IMR-90 (cell line): Measurements from ENCODE around the gene GSTA2. TPM values are rescaled to one million over a fixed set of nuclear protein-coding genes. Genes with fewer than 3 reads are reported as not detected.

Experiments used
- ATAC-seq: fragments of 200-7000 bp; cut with Tn5 transposase; 2 replicates; pipeline ENCODE4 v1.9.1; 2020; ENCODE audit warnings: low read depth, mild to moderate bottlenecking, moderate library complexity
- BruUV-seq: library from RNA; stranded (reverse); fragments of 400-500 nt; replicated peaks from 2 replicates; lab custom pipeline; 2021; lab: Mats Ljungman, UMichigan
- CTCF ChIA-PET: fragments of 300-600 bp; formaldehyde crosslinking; extraction: SDS; loops from one replicate; lab custom pipeline; 2021; ENCODE audit warnings: antibody characterized with exemption; lab: Yijun Ruan, JAX
- POLR2A ChIA-PET: fragments of 300-600 bp; sonication (Branson Sonifier 250); formaldehyde crosslinking; loops from one replicate; lab custom pipeline; 2022; ENCODE audit warnings: antibody characterized with exemption; ENCODE audit not compliant: unreplicated experiment; lab: Charles Lee
- DNase-seq: peaks from one replicate; pipeline ENCODE4 v3.0.0; 2013
- H2AFZ ChIP-seq: replicated peaks from 2 replicates; pipeline ENCODE3; 2013; ENCODE audit warnings: low read length, mild to moderate bottlenecking; ENCODE audit not compliant: poor library complexity
- H2AK5ac ChIP-seq: 2 replicates; pipeline ENCODE4 v1.6.1; 2013; ENCODE audit warnings: low read depth, low read length, inconsistent platforms
- H2AK9ac ChIP-seq: replicated peaks from 2 replicates; pipeline ENCODE3; 2013; ENCODE audit warnings: mild to moderate bottlenecking, low read depth, low read length, moderate library complexity; ENCODE audit not compliant: poor library complexity
- H2BK120ac ChIP-seq: 2 replicates; pipeline ENCODE4 v1.6.1; 2013; ENCODE audit warnings: low read depth, low read length, inconsistent platforms
- H2BK15ac ChIP-seq: 3 replicates; pipeline ENCODE4 v1.6.1; 2013; ENCODE audit warnings: low read depth, low read length, inconsistent platforms
- H2BK20ac ChIP-seq: 2 replicates; pipeline ENCODE4 v1.6.1; 2013; ENCODE audit warnings: low read depth, mild to moderate bottlenecking, inconsistent platforms, low read length, moderate library complexity
- H2BK5ac ChIP-seq: 2 replicates; pipeline ENCODE4 v1.6.1; 2013; ENCODE audit warnings: mild to moderate bottlenecking, low read depth, low read length, inconsistent platforms; ENCODE audit not compliant: poor library complexity, severe bottlenecking
- H3K14ac ChIP-seq: replicated peaks from 2 replicates; pipeline ENCODE4 v1.6.1; 2013; ENCODE audit warnings: low read depth, low read length, inconsistent platforms
- H3K18ac ChIP-seq: 2 replicates; pipeline ENCODE4 v1.6.1; 2013; ENCODE audit warnings: low read depth, low read length, control low read depth
- H3K23ac ChIP-seq: 2 replicates; pipeline ENCODE4 v1.6.1; 2013; ENCODE audit warnings: low read depth, low read length, inconsistent platforms
- H3K27ac ChIP-seq: 2 replicates; pipeline ENCODE4 v1.5.1; 2013; ENCODE audit warnings: mild to moderate bottlenecking, control low read depth, low read length; ENCODE audit not compliant: insufficient read depth
- H3K27me3 ChIP-seq: 2 replicates; pipeline ENCODE4 v1.6.1; 2013; ENCODE audit warnings: low read length; ENCODE audit not compliant: control insufficient read depth, insufficient read depth
- H3K36me3 ChIP-seq: 2 replicates; pipeline ENCODE4 v1.6.1; 2013; ENCODE audit warnings: low read length, mixed read lengths; ENCODE audit not compliant: control insufficient read depth, insufficient read depth
- H3K4ac ChIP-seq: 2 replicates; pipeline ENCODE4 v1.6.1; 2013; ENCODE audit warnings: low read depth, low read length, inconsistent platforms
- H3K4me1 ChIP-seq: 2 replicates; pipeline ENCODE4 v1.6.1; 2013; ENCODE audit warnings: low read length, mixed read lengths; ENCODE audit not compliant: control insufficient read depth, insufficient read depth
- H3K4me2 ChIP-seq: 2 replicates; pipeline ENCODE4 v1.6.1; 2013; ENCODE audit warnings: low read depth, mild to moderate bottlenecking, control low read depth, low read length, moderate library complexity
- H3K4me3 ChIP-seq: 2 replicates; pipeline ENCODE4 v1.5.1; 2013; ENCODE audit warnings: low read depth, mild to moderate bottlenecking, control low read depth, low read length, moderate library complexity; ENCODE audit not compliant: insufficient read depth
- H3K56ac ChIP-seq: 2 replicates; pipeline ENCODE4 v1.6.1; 2013; ENCODE audit warnings: low read length, inconsistent platforms; ENCODE audit not compliant: insufficient read depth; ENCODE audit errors: extremely low read depth
- H3K79me1 ChIP-seq, 2 experiments: 2 replicates each; pipeline ENCODE4 v1.6.1; 2013; ENCODE audit warnings: low read length in 2 of 2, inconsistent platforms in 1 of 2, low read depth in 1 of 2
- H3K9ac ChIP-seq: 2 replicates; pipeline ENCODE4 v1.6.1; 2013; ENCODE audit warnings: low read depth, low read length, control low read depth
- H3K9me1 ChIP-seq: 2 replicates; pipeline ENCODE4 v1.6.1; 2013; ENCODE audit warnings: low read length, inconsistent platforms; ENCODE audit not compliant: insufficient read depth
- H3K9me3 ChIP-seq: 2 replicates; pipeline ENCODE4 v1.6.1; 2013; ENCODE audit warnings: low read length; ENCODE audit not compliant: control insufficient read depth, insufficient read depth
- H4K20me1 ChIP-seq: 2 replicates; pipeline ENCODE4 v1.6.1; 2013; ENCODE audit warnings: low read length, inconsistent platforms; ENCODE audit not compliant: insufficient read depth
- H4K5ac ChIP-seq: 2 replicates; pipeline ENCODE4 v1.6.1; 2013; ENCODE audit warnings: mild to moderate bottlenecking, low read depth, low read length, control low read depth
- H4K8ac ChIP-seq, 2 experiments: 2 replicates each; pipeline ENCODE4 v1.6.1; 2013; ENCODE audit warnings: low read depth in 2 of 2, low read length in 2 of 2, control low read depth in 1 of 2, inconsistent platforms in 1 of 2
- H4K91ac ChIP-seq: 2 replicates; pipeline ENCODE4 v1.6.1; 2013; ENCODE audit warnings: low read depth, low read length, inconsistent platforms; ENCODE audit not compliant: insufficient read depth
- BHLHE40 ChIP-seq: fragments of 150-350 bp; IDR thresholded peaks from 2 replicates; pipeline ENCODE4 v1.6.1; 2016; ENCODE audit warnings: mild to moderate bottlenecking, low read depth, low read length
- CEBPB ChIP-seq: IDR thresholded peaks from 2 replicates; pipeline ENCODE4 v1.6.1; 2012; ENCODE audit warnings: low read depth, low read length, improper control_type of control experiment
- CHD1 ChIP-seq: IDR thresholded peaks from 2 replicates; pipeline ENCODE4 v1.6.1; 2012; ENCODE audit warnings: low read depth, low read length, improper control_type of control experiment
- CTCF ChIP-seq: conservative IDR thresholded peaks from 2 replicates; pipeline ENCODE4 v1.5.1; 2012; ENCODE audit warnings: mild to moderate bottlenecking, low read depth, low read length, improper control_type of control experiment
- ELK1 ChIP-seq: fragments of 150-350 bp; IDR thresholded peaks from 2 replicates; pipeline ENCODE4 v1.6.1; 2016; ENCODE audit warnings: low read depth, mild to moderate bottlenecking, low read length, moderate library complexity, borderline replicate concordance
- FOS ChIP-seq: fragments of 150-350 bp; IDR thresholded peaks from 2 replicates; pipeline ENCODE4 v1.6.1; 2016; ENCODE audit warnings: low read depth, low read length
- MAFK ChIP-seq: IDR thresholded peaks from 2 replicates; pipeline ENCODE4 v1.6.1; 2012; ENCODE audit warnings: low read depth, low read length, improper control_type of control experiment
- MAZ ChIP-seq: IDR thresholded peaks from 2 replicates; pipeline ENCODE4 v1.6.1; 2012; ENCODE audit warnings: low read depth, mild to moderate bottlenecking, low read length, improper control_type of control experiment, moderate library complexity, borderline replicate concordance
- MXI1 ChIP-seq: IDR thresholded peaks from 2 replicates; pipeline ENCODE4 v1.6.1; 2012; ENCODE audit warnings: low read depth, mild to moderate bottlenecking, low read length, moderate library complexity, borderline replicate concordance
- NFE2L2 ChIP-seq: fragments of 150-350 bp; IDR thresholded peaks from 2 replicates; pipeline ENCODE4 v1.6.1; 2016; ENCODE audit warnings: low read depth, mild to moderate bottlenecking, low read length
- POLR2A ChIP-seq: IDR thresholded peaks from 2 replicates; pipeline ENCODE4 v1.6.1; 2012; ENCODE audit warnings: mild to moderate bottlenecking, low read depth, low read length
- RAD21 ChIP-seq: IDR thresholded peaks from 2 replicates; pipeline ENCODE4 v1.6.1; 2012; ENCODE audit warnings: low read length, improper control_type of control experiment
- RCOR1 ChIP-seq: IDR thresholded peaks from 2 replicates; pipeline ENCODE4 v1.6.1; 2012; ENCODE audit warnings: mild to moderate bottlenecking, low read length, improper control_type of control experiment; ENCODE audit not compliant: insufficient replicate concordance
- RFX5 ChIP-seq: IDR thresholded peaks from 2 replicates; pipeline ENCODE4 v1.8.0; 2012; ENCODE audit warnings: low read depth, mild to moderate bottlenecking, low read length, moderate library complexity
- SMC3 ChIP-seq: fragments of 150-350 bp; IDR thresholded peaks from 2 replicates; pipeline ENCODE4 v1.6.1; 2016; ENCODE audit warnings: low read depth, mild to moderate bottlenecking, antibody characterized with exemption, low read length, moderate library complexity
- USF2 ChIP-seq: fragments of 150-350 bp; IDR thresholded peaks from 2 replicates; pipeline ENCODE4 v1.6.1; 2017; ENCODE audit warnings: mild to moderate bottlenecking, antibody characterized with exemption, low read length, low read depth
- WGBS, 2 experiments: methylation state at CpG; one replicate each; pipeline versions ENCODE4 v1.1.5 to v1.1.7; 2013; ENCODE audit warnings: missing lambda C conversion rate in 2 of 2; ENCODE audit not compliant: insufficient read length in 1 of 2; ENCODE audit errors: extremely low coverage in 2 of 2; 5-methylcytosine and 5-hydroxymethylcytosine counted together
- dilution Hi-C: fragments of 300-500 bp; cut with HindIII; formaldehyde crosslinking; loops from one replicate; pipeline ENCODE4 v1.14.3; 2018; ENCODE audit warnings: low sequenced_read_pairs; ENCODE audit not compliant: unreplicated experiment
- in situ Hi-C: fragments of 300-500 bp; cut with MboI; formaldehyde crosslinking; loops from 3 replicates; pipeline ENCODE4 v1.14.3; 2019; ENCODE audit warnings: low sequenced_read_pairs, inconsistent platforms, mixed read lengths
- intact Hi-C: fragments of 100-400 bp; cut with micrococcal nuclease; formaldehyde crosslinking; loops from 2 replicates; pipeline ENCODE4 v1.10.0; 2022
- polyA plus RNA-seq, 3 experiments: library from polyadenylated mRNA; depleted of rRNA; stranded (reverse); fragments of >200 nt; gene quantifications; 2 replicates each; pipeline ENCODE4 v1.2.3, GENCODE V29; 2012; ENCODE audit warnings: low replicate concordance in 1 of 3
- total RNA-seq: library from RNA; depleted of rRNA; stranded (reverse); fragments of >200 nt; gene quantifications from 2 replicates; pipeline ENCODE4 v1.2.3, GENCODE V29; 2012

GSTA2 gene
- total and polyA plus RNA-seq, 2 of the 4 experiments (the other 2 are of a cell fraction) = not detected

GRCh38 chr6:52745764-52746201 is 17.5 kb downstream of the GSTA2 start:
- Histone ChIP-seq H3K9me3 (peaks cover 3% of the 10 kb centered on the region), H3K27me3 (no peaks in the 10 kb centered on the region; the same call in 1 of the 2 replicates), H3K79me1 (no peaks in the 10 kb centered on the region), H2BK15ac (no peak overlapping the region), H3K9me1 (no peaks in the 10 kb centered on the region), H2BK120ac (no peak overlapping the region), H3K14ac (no peak overlapping the region), H2AK5ac (no peak overlapping the region), H3K18ac (no peak overlapping the region), H4K20me1 (no peaks in the 10 kb centered on the region), H4K91ac (no peak overlapping the region), H3K4me3 (no peak overlapping the region), H3K4ac (no peak overlapping the region), H2AK9ac (no peak overlapping the region), H3K23ac (no peak overlapping the region), H2AFZ (no peak overlapping the region), H4K8ac (no peak overlapping the region), H3K56ac (no peak overlapping the region), H3K36me3 (no peaks in the 10 kb centered on the region), H2BK20ac (no peak overlapping the region), H2BK5ac (no peak overlapping the region), H3K27ac (no peak overlapping the region), H4K5ac (no peak overlapping the region), H3K4me2 (no peak overlapping the region), H3K4me1 (peaks cover 2% of the 10 kb centered on the region; the same call in 1 of the 2 replicates), H3K9ac (no peak overlapping the region)
- no TSS peak for BruUV-seq
- ATAC-seq (no peak), DNase-seq (no peak)
- in situ Hi-C loops = no loop called here
- TF ChIP-seq CTCF (no peak), CHD1 (no peak), CEBPB (no peak), USF2 (no peak), POLR2A (no peak), BHLHE40 (no peak), RFX5 (no peak), FOS (no peak), SMC3 (no peak), ELK1 (no peak), RCOR1 (no peak), MXI1 (no peak), MAZ (no peak), MAFK (no peak), RAD21 (no peak), NFE2L2 (no peak)
- intact Hi-C loops = no loop called here
- POLR2A ChIA-PET = no interaction called here
- CTCF ChIA-PET = interaction anchor here (1.2 kb wide), 1 partner anchor 9 kb away, joined by 3 read pairs; no protein-coding TSS in a partner anchor
- WGBS, 2 experiments = no CpG with 5 or more reads among the region's 1 CpG
- dilution Hi-C loops = no loop called here
